Stimulated activated CD8-positive, alpha-beta memory T cell treated with anti-CD3 and anti-CD28 coated beads, Interleukin-4, amount 100 ng/mL, for 24 hours (primary cell): ENCODE measurements around the gene CLDN5.

Source experiments
- DNase-seq: peaks from one replicate; pipeline ENCODE4 v3.0.0-alpha.2; 2020; ENCODE audit warnings: low read depth

CLDN5 gene

GRCh38 chr22:19522190-19522880 is 1.9 kb downstream of the CLDN5 start:
- DNase-seq, result no peak

- DNase-seq, result no peak
Measured at GRCh38 chr22:19520566-19521305, 3.5 kb downstream of the CLDN5 start.

GRCh38 chr22:19520007-19520406 is 4.2 kb downstream of the CLDN5 start:
- DNase-seq, result no peak

- no peak for DNase-seq
Measured at GRCh38 chr22:19519041-19519926, 4.9 kb downstream of the CLDN5 start.

GRCh38 chr22:19518635-19519034 is 5.6 kb downstream of the CLDN5 start:
- no peak for DNase-seq

GRCh38 chr22:19517919-19518611 is 6.1 kb downstream of the CLDN5 start:
- no peak for DNase-seq

- no peak for DNase-seq
Measured at GRCh38 chr22:19517171-19517500, 7.1 kb downstream of the CLDN5 start.

GRCh38 chr22:19516378-19517170 is 7.6 kb downstream of the CLDN5 start:
- DNase-seq, result no peak

- no peak for DNase-seq
Measured at GRCh38 chr22:19515654-19516377, 8.4 kb downstream of the CLDN5 start.

GRCh38 chr22:19514831-19515565 is 9.2 kb downstream of the CLDN5 start:
- DNase-seq, result no peak

- no peak for DNase-seq
Measured at GRCh38 chr22:19513823-19514222, 10.4 kb downstream of the CLDN5 start.

GRCh38 chr22:19510919-19511341 is 13.3 kb downstream of the CLDN5 start:
- DNase-seq, result no peak

GRCh38 chr22:19509923-19510322 is 14.3 kb downstream of the CLDN5 start:
- DNase-seq, result no peak

- no peak for DNase-seq
Measured at GRCh38 chr22:19509191-19509590, 15.0 kb downstream of the CLDN5 start.

- DNase-seq, result no peak
Measured at GRCh38 chr22:19508024-19508776, 16.0 kb downstream of the CLDN5 start.

GRCh38 chr22:19507534-19507861 is 16.7 kb downstream of the CLDN5 start:
- DNase-seq, result no peak

- DNase-seq, result no peak
Measured at GRCh38 chr22:19506212-19506611, 18.0 kb downstream of the CLDN5 start.

- no peak for DNase-seq
Measured at GRCh38 chr22:19505735-19506126, 18.5 kb downstream of the CLDN5 start.
